Dermis blood vessel endothelial cell (primary cell): ENCODE measurements around the gene CPNE7. TPM values are rescaled to one million over a fixed set of nuclear protein-coding genes. Genes with fewer than 3 reads are reported as not detected.

ENCODE experiments used
- DNase-seq: peaks from one replicate; pipeline ENCODE4 v3.0.0; 2010
- total RNA-seq: library from RNA; depleted of rRNA; stranded (reverse); fragments of >200 nt; gene quantifications from 2 replicates; pipeline ENCODE4 v1.2.3, GENCODE V29; 2014

Gene CPNE7
- total RNA-seq, 1 donor from 2014 or later: 0.85 TPM

DNA sequence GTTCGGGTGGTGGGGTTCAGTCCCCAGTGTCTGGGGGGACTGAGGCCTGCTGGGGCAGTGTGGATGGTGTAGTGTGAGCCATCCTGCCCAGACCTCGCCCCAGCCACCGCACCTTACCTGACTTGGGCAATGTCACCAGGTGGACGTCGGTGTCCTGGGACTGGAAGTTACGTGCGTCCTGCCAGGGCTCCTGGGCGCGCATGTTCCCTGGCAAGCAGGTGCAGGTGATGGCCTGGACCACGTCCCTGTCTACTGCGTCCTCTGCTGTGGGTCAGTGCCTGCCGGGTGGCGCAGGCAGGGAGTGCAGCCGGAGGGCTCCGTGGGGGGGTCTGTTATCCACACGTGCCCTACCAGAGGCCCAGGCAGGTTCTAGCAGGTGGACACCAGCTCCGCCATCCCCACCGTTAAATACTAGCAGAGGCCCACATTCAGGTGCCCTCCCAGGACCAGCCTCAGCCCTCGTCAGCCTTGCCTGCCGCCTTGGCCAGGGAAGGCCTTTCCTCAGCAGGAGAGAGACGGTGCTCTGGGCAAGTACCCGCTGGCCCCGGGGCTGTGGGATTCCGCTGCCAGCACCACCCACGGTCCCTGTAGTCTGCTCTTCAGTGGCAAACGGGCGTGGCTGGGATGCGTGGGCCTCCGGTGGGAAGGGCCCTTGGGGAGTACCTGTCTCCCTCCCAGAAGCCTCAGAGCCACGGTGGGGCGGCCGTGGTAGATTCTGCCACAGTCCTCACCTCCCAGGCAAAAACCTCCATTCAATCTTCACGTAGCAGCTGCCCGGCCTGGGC lies 29.8 kb downstream of the CPNE7 start:
- DNase-seq: no peak

GRCh38 chr16:89606006-89606405 lies 30.4 kb downstream of the CPNE7 start:
- no peak for DNase-seq

DNA sequence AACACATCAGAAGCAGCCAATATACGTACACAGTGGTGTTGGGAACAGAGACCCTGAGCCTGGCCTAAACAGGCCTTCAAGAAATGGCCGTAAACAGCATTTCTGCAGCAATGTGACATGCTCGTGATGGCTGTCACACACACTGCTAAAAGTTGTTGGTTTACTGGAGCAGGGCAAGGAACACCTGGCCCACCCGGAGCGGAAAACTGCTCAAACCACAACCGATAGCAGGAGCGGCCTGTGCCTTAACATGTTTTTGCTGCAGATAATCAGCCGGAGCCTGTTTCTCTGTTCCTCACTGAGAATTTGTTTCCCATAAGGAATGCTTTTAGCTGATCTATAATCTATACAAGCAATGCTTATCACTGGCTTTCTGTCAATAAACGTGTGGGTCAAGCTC lies 31.9 kb downstream of the CPNE7 start:
- no peak for DNase-seq

GRCh38 chr16:89607937-89608740 lies 32.6 kb downstream of the CPNE7 start:
- DNase-seq: no peak

- no peak for DNase-seq
Observed at GRCh38 chr16:89610108-89610453, 34.5 kb downstream of the CPNE7 start.

DNA sequence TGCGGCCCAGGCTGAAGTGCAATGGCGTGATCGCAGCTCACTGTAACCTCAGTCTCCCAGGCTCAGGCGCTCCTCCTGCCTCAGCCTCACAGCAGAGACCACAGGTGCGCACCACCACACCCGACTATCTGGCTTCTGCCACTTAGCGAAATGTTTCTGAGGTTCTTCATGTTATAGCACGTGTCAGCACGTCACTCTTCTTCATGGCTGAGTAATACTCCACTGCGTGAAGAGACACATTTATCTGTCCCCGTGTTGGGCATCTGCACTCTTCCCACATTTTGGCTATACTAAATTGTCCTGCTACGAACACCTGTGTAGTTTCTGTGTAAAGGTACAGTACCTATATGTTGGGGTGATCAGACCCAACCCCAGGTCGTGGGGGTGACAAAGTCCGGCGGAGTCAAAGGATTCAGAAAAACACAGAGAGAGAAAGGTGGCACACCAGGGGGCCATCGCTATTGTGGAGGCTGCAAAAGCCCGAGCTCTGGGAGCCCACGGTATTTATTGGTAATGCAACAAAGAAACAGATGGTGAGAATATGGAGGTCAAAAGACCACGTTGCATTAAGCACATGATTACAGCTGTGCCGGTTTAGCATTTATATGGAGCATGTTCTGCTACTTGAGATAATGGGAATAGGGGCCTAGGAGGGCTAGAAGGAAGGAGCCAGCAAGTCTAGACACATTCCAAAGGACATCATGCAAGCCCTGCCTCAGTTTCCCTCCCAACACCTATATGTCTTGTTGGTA lies 37.0 kb downstream of the CPNE7 start:
- DNase-seq: no peak

GRCh38 chr16:89613231-89613953 lies 37.8 kb downstream of the CPNE7 start, which contains the start of gene DPEP1:
Gene DPEP1, plus strand, starts transcription at chr16:89613642. Its CDS starts 16,769 bp downstream, at chr16:89630411.
- peak; percentile 24 for DNase-seq

GRCh38 chr16:89613954-89614459 lies 38.4 kb downstream of the CPNE7 start:
- DNase-seq: no peak

GRCh38 chr16:89615176-89615575 lies 39.6 kb downstream of the CPNE7 start:
- no peak for DNase-seq

GRCh38 chr16:89615596-89616090 lies 40.1 kb downstream of the CPNE7 start:
- DNase-seq: peak; percentile 53

DNA sequence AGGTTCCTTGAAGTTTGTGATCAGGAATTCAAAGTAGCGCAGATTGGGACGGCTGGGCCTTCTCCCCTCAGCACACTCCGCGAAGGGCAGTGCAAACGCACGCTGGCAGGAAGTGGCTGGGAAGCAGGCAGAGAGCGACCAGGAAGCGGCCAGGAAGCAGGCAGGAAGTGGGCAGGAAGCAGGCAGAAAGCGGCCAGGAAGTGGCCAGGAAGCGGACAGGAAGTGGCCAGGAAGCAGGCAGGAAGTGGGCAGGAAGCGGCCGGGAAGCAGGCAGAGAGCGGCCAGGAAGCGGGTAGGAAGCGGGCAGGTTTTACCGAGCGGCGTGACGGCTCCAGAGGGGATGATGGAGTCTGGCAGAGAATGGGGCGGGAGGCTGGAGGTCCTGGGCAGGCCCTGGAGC lies 41.1 kb downstream of the CPNE7 start:
- DNase-seq: no peak

DNA sequence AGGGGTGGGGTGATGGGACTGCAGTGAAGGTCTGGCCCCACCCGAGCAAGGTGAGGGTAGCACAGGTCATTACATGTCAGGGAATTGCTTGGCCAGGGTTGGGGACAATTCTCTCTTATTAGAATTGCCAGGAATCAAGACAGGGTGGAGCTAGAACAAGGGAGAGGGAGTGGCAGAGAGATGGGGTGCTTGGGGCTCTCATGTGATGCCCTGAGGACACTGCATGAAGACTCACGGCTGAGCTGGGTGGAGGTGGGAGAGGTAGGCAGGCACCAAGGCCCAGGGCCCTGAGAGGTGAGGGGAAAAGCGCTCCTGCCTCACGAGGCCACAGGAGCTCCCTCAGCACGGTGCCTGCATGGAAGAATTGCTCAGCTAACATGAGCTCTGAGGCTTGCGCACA lies 41.5 kb downstream of the CPNE7 start:
- DNase-seq: no peak

- no peak for DNase-seq
Observed at GRCh38 chr16:89618109-89618998, 42.8 kb downstream of the CPNE7 start.

DNA sequence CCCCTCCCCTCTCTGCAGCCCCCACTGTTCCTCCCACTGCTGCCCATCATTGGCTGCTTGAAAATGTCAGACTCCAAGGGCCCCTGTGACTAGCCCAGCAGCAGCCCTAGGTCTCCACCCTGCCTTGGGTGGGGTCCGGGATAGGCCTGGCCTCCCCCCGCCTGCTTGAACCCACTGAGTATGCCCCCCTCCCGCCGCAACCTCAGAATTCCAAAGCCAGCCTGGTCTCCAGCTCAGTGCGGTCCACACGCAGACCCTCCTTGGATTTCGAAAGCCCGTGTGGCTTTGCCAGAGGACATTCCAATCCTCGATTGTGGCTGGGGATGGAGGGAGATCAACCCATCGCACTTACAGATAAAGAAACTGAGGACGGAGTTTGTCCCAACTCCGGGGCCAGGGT lies 44.3 kb downstream of the CPNE7 start:
- DNase-seq: no peak

- DNase-seq: no peak
Observed at GRCh38 chr16:89620406-89620841, 44.9 kb downstream of the CPNE7 start.

GRCh38 chr16:89621136-89621697 lies 45.7 kb downstream of the CPNE7 start:
- no peak for DNase-seq

- DNase-seq: no peak
Observed at GRCh38 chr16:89621698-89622409, 46.3 kb downstream of the CPNE7 start.

GRCh38 chr16:89623511-89624261 lies 48.1 kb downstream of the CPNE7 start:
- peak; percentile 70 for DNase-seq
